Caco-2 (cell line): Measurements from ENCODE around the gene TSPAN4. TPM values are rescaled to one million over a fixed set of nuclear protein-coding genes. Genes with fewer than 3 reads are reported as not detected.
A peak's percentile ranks its signal among the peaks of the same experiment; 100 is the strongest.

Experiments
- BruUV-seq: library from RNA; stranded (reverse); fragments of 400-500 nt; replicated peaks from 2 replicates; lab custom pipeline; 2021; lab: Mats Ljungman, UMichigan
- CTCF ChIA-PET: fragments of 300-600 bp; sonication (Branson Sonifier 250); formaldehyde crosslinking; loops from one replicate; lab custom pipeline; 2022; ENCODE audit warnings: antibody characterized with exemption; lab: Charles Lee
- POLR2A ChIA-PET: fragments of 300-600 bp; sonication (Branson Sonifier 250); formaldehyde crosslinking; loops from one replicate; lab custom pipeline; 2022; ENCODE audit warnings: antibody characterized with exemption; lab: Charles Lee
- DNase-seq, 2 experiments: peaks; one replicate each; pipeline versions ENCODE4 v3.0.0 to v3.0.0-alpha.2; 2020 to 2022
- H3K27me3 ChIP-seq: replicated peaks from 2 replicates; pipeline ENCODE4 v1.6.0; 2011; ENCODE audit warnings: low read length; ENCODE audit not compliant: control insufficient read depth, insufficient read depth
- H3K36me3 ChIP-seq: 2 replicates; pipeline ENCODE4 v1.5.1; 2011; ENCODE audit warnings: low read length; ENCODE audit not compliant: control insufficient read depth, insufficient read depth
- H3K4me1 ChIP-seq: fragments of 250-450 bp; sonication (Bioruptor Pico); 2 replicates; pipeline ENCODE4 v1.5.1; 2020; ENCODE audit warnings: mild to moderate bottlenecking
- H3K4me3 ChIP-seq: 2 replicates; pipeline ENCODE4 v1.5.1; 2011; ENCODE audit warnings: low read depth, mild to moderate bottlenecking, control low read depth, low read length
- H3K9me3 ChIP-seq: fragments of 250-450 bp; sonication (Bioruptor Pico); 2 replicates; pipeline ENCODE4 v1.5.1; 2020; ENCODE audit warnings: mild to moderate bottlenecking, moderate library complexity
- H3K27ac Mint-ChIP-seq: one replicate; pipeline ENCODE4 v1.8.0; 2022; ENCODE audit warnings: mixed read lengths; ENCODE audit not compliant: unreplicated experiment
- H3K27me3 Mint-ChIP-seq: one replicate; pipeline ENCODE4 v1.8.0; 2022; ENCODE audit warnings: mixed read lengths; ENCODE audit not compliant: insufficient read depth, unreplicated experiment
- H3K36me3 Mint-ChIP-seq: one replicate; pipeline ENCODE4 v1.8.0; 2022; ENCODE audit warnings: mild to moderate bottlenecking, mixed read lengths; ENCODE audit not compliant: insufficient read depth, unreplicated experiment
- H3K4me1 Mint-ChIP-seq: one replicate; pipeline ENCODE4 v1.8.0; 2022; ENCODE audit warnings: low read depth, mixed read lengths; ENCODE audit not compliant: unreplicated experiment
- H3K4me3 Mint-ChIP-seq: one replicate; pipeline ENCODE4 v1.8.0; 2022; ENCODE audit warnings: mild to moderate bottlenecking, moderate library complexity, mixed read lengths; ENCODE audit not compliant: unreplicated experiment
- H3K9me3 Mint-ChIP-seq: one replicate; pipeline ENCODE4 v1.8.0; 2022; ENCODE audit warnings: mixed read lengths; ENCODE audit not compliant: unreplicated experiment
- intact Hi-C: fragments of 100-400 bp; cut with micrococcal nuclease; formaldehyde crosslinking; loops from one replicate; pipeline ENCODE4 v1.10.0; 2022; ENCODE audit not compliant: unreplicated experiment
- total RNA-seq: library from RNA; stranded (reverse); gene quantifications from 2 replicates; pipeline ENCODE4 v1.2.3, GENCODE V29; 2022
- TF ChIP-seq, protein P1 (sequence below), 2 experiments: fragments of 200-600 bp in 1 of 2; IDR thresholded peaks; 1 replicate in 1 of 2; 2 replicates in 1 of 2; pipeline versions ENCODE4 v1.5.1 to v1.8.0; 2011 to 2022; ENCODE audit warnings: antibody characterized with exemption in 1 of 2, control low read depth in 1 of 2, inconsistent platforms in 1 of 2, low read depth in 1 of 2, low read length in 1 of 2, mild to moderate bottlenecking in 1 of 2, moderate library complexity in 1 of 2; ENCODE audit not compliant: insufficient read depth in 1 of 2, severe bottlenecking in 1 of 2, unreplicated experiment in 1 of 2

TSPAN4 gene
- total RNA-seq, 1 experiment from 2014 or later = 95.9 TPM

DNA sequence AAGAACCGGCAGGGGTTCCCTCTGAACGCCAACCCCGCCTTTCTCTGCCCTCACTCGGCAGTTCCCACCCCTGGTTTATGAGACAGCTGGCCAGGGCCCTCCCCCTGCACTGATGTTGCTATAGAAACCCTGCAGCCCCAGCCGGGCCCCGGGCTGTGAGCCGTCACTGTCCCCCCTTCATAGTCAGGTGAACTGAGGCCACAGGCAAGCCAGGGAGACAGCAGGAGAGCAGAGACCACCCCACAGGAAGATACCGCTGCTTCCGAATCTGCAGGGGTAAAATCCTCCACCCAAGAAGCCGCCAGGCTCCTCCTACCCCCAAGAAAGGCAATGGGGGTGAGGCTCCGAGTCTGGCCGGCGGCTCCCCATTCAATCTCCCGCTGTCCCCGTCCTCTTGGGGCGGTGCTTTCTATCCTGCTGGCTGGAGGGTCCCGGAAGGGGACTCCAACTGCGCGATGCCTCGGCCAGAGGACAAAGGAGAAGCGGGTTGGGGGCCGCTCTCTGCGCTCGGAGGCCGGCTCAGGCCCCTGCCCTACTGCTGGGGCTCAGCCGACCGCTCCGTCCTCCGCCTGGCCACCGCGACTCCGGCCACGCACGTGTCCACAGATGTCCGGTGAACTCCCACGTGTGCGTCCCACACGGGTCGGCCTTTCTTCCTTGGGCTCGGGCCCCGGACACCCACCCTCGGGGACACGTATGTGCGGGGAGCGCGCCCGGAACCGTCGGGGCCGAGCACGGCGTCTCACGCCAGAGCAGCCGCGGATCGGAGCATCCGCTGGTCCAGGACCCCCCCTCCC lies 45.2 kb upstream of the TSPAN4 start:
- H3K9me3 Mint-ChIP-seq = no peaks in the 10 kb centered on the region
- Histone ChIP-seq H3K36me3 (no peaks in the 10 kb centered on the region), H3K4me3 (peak overlapping the region; percentile 91), H3K4me1 (peaks cover 9% of the 10 kb centered on the region), H3K9me3 (no peaks in the 10 kb centered on the region), H3K27me3 (no peaks in the 10 kb centered on the region)
- ChIA-PET POLR2A (interaction anchor here (1.0 to 1.4 kb wide), 2 partner anchors 12 to 22 kb away, joined by 4 to 7 read pairs; partner anchors contain the start of genes PNPLA2 and RPLP2), CTCF (interaction anchor here (0.7 to 2.0 kb wide), 4 partner anchors 11 to 50 kb away, joined by 3 to 6 read pairs (median 3); no protein-coding TSS in a partner anchor)
- H3K36me3 Mint-ChIP-seq = peaks cover 28% of the 10 kb centered on the region
- TF ChIP-seq, protein P1, sequence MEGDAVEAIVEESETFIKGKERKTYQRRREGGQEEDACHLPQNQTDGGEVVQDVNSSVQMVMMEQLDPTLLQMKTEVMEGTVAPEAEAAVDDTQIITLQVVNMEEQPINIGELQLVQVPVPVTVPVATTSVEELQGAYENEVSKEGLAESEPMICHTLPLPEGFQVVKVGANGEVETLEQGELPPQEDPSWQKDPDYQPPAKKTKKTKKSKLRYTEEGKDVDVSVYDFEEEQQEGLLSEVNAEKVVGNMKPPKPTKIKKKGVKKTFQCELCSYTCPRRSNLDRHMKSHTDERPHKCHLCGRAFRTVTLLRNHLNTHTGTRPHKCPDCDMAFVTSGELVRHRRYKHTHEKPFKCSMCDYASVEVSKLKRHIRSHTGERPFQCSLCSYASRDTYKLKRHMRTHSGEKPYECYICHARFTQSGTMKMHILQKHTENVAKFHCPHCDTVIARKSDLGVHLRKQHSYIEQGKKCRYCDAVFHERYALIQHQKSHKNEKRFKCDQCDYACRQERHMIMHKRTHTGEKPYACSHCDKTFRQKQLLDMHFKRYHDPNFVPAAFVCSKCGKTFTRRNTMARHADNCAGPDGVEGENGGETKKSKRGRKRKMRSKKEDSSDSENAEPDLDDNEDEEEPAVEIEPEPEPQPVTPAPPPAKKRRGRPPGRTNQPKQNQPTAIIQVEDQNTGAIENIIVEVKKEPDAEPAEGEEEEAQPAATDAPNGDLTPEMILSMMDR (IDR thresholded peaks at IDR 0.05; ENCODE audit: insufficient read depth in 1 of 2, low read depth in 1 of 2, low read length in 1 of 2, severe bottlenecking in 1 of 2, unreplicated experiment in 1 of 2) = no peak
- H3K27ac Mint-ChIP-seq = peak overlapping the region; percentile 69
- H3K27me3 Mint-ChIP-seq = no peaks in the 10 kb centered on the region
- peak; percentile 74 to 76 for DNase-seq
- intact Hi-C loops = no loop called here
- no TSS peak for BruUV-seq
- peak overlapping the region; percentile 86 for H3K4me3 Mint-ChIP-seq
- no peaks in the 10 kb centered on the region for H3K4me1 Mint-ChIP-seq

DNA sequence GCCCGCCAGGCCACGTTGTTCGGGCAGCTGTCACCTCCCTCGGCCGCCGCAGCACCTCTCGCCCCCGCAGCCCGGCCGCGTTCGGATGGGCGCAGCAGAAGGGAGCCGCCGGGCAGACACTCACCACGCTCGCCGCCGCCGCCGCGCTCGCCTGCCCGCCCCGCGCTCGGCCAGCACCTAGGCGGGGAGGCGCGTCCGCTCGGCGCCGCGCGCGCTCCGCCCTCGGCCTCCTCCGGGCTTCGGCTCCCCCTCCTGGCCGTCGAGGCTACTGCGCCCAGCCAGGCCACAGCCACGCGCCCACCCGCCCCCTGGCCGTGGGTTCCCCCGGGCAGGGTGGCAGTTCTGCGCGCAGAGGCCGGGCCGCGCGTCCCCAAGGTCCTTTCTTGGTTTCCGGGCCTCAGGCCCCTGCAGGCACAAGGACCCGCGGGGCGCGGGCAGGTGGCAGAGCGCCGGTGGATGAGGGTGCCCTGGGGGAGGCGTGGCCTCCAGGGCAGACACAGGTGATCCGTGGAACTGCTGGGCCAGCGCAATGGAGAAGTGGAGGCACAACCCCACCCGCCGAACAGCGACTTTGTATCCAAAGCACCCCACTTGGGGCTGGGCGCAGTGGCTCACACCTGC lies 44.4 kb upstream of the TSPAN4 start, which contains the start of gene SLC25A22:
Gene SLC25A22, minus strand, starts transcription at position 189 of the 621 bp plus-strand sequence. CDS start 3,275 bp downstream, outside the sequence.
- BruUV-seq = no TSS peak
- no peaks in the 10 kb centered on the region for H3K9me3 Mint-ChIP-seq
- Histone ChIP-seq H3K36me3 (no peaks in the 10 kb centered on the region), H3K27me3 (no peaks in the 10 kb centered on the region), H3K4me1 (peaks cover 9% of the 10 kb centered on the region), H3K9me3 (no peaks in the 10 kb centered on the region), H3K4me3 (peak within 1 kb of the TSS; percentile 91)
- no peaks in the 10 kb centered on the region for H3K27me3 Mint-ChIP-seq
- ChIA-PET CTCF (no interaction called here), POLR2A (interaction anchor here (1.4 kb wide), 1 partner anchor 11 kb away, joined by 4 read pairs; the partner anchor contains the start of gene RPLP2)
- intact Hi-C loops = no loop called here
- peaks cover 24% of the 10 kb centered on the region for H3K36me3 Mint-ChIP-seq
- peak within 1 kb of the TSS; percentile 86 for H3K4me3 Mint-ChIP-seq
- H3K27ac Mint-ChIP-seq = peak within 1 kb of the TSS; percentile 69
- no peaks in the 10 kb centered on the region for H3K4me1 Mint-ChIP-seq
- peak; percentile 77 to 93 for DNase-seq
- TF ChIP-seq, protein P1 (IDR thresholded peaks at IDR 0.05; ENCODE audit: insufficient read depth in 1 of 2, low read depth in 1 of 2, low read length in 1 of 2, severe bottlenecking in 1 of 2, unreplicated experiment in 1 of 2) = peak; percentile 71 to 93

DNA sequence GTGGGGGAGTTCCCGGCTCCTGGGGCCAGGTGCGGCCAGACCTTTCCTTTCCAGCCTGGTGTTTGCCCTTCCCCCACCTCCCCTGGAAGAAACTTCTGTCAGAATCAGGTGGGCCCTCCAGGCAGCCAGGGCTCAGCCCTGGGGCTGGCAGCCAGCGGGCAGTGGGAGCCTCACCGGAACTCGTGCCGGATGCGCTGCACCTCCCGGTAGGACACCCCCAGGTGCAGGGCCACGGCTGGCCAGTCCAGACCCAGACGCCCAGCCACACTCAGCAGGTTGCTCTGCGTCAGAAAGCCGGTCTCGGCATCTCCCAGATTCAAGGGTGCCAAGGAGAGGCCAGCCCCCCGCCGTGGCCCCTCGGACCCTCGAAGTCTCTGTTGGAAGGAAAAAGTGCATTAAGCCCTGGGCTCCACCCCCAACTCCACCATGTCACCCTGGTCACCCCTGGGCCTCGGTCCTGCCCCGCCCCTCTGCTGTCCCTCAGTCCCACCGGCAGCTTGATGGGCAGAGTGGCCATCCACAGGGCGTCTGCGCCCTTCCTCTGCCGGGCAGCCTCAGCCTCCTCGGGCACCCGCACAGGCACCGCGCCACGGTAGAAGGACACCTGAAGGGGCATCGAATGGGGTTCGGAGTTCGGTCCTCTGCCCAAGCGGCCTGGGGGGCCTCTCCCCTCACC lies 42.9 kb upstream of the TSPAN4 start:
- Mint-ChIP-seq H3K4me1 (no peaks in the 10 kb centered on the region), H3K9me3 (no peaks in the 10 kb centered on the region), H3K4me3 (no peak overlapping the region), H3K27me3 (no peaks in the 10 kb centered on the region), H3K36me3 (peaks cover 29% of the 10 kb centered on the region), H3K27ac (no peak overlapping the region)
- Histone ChIP-seq H3K4me1 (peaks cover 19% of the 10 kb centered on the region), H3K4me3 (no peak overlapping the region), H3K9me3 (no peaks in the 10 kb centered on the region), H3K27me3 (no peaks in the 10 kb centered on the region), H3K36me3 (no peaks in the 10 kb centered on the region)
- no TSS peak for BruUV-seq
- TF ChIP-seq, protein P1 (IDR thresholded peaks at IDR 0.05; ENCODE audit: insufficient read depth in 1 of 2, low read depth in 1 of 2, low read length in 1 of 2, severe bottlenecking in 1 of 2, unreplicated experiment in 1 of 2) = no peak
- CTCF ChIA-PET = no interaction called here
- POLR2A ChIA-PET = no interaction called here
- intact Hi-C loops = no loop called here
- DNase-seq = no peak
